ENCODE results near the gene ATG12. TPM values are rescaled to one million over a fixed set of nuclear protein-coding genes. Genes with fewer than 3 reads are reported as not detected.
A peak's percentile ranks its signal among the peaks of the same experiment; 100 is the strongest.
"Not testable (repeated sequence)": the region's sequence is repeated elsewhere in the genome, so short reads cannot be mapped to it uniquely, and the experiment has no call there.

The ATG12 gene
- polyA plus RNA-seq, 1 donor = 48.4 TPM

- DNase-seq = peak; percentile 76
Observed at GRCh38 chr5:115842089-115842935, 947 bp upstream of the ATG12 start.

- DNase-seq = no peak
Observed at GRCh38 chr5:115840873-115841272, 492 bp downstream of the ATG12 start.

GRCh38 chr5:115838885-115839518 lies 2.4 kb downstream of the ATG12 start:
- peak; percentile 48 for DNase-seq

- DNase-seq = no peak
Observed at GRCh38 chr5:115835481-115835880, 5.9 kb downstream of the ATG12 start.

- no peak for DNase-seq
Observed at GRCh38 chr5:115831163-115831768, 10.1 kb downstream of the ATG12 start.

- no peak for DNase-seq
Observed at GRCh38 chr5:115829913-115830312, 11.5 kb downstream of the ATG12 start.

DNA sequence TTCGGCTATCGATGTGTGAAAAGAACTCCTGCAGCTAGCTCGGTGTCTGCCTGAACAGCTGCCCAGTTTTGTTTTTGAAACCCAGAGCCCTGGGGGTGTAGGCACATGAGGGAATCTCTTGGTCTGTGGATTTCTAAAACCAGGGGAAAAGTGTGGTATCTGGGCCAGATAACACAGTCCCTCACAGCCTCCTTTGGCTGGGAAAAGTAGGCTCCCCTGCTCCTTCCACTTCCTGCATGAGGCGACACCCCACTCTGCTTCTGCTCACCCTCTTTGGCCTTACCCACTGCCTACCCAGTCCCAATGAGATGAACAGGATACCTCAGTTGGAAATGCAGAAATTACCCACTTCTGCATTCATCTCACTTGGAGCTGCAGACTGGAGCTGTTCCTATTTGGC lies 15.4 kb downstream of the ATG12 start:
- no peak for DNase-seq

DNA sequence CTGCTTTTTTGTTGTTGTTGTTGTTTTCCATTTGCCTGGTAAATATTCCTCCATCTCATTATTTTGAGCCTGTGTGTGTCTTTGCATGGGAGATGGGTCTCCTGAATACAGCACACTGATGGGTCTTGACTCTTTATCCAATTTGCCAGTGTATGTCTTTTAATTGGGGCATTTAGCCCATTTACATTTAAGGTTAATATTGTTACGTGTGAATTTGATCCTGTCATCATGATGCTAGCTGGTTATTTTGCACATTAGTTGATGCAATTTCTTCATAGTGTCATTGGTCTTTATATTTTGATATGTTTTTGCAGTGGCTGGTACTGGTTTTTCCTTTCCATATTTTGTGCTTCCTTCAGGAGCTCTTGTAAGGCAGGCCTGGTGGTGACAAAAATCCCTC lies 16.4 kb downstream of the ATG12 start:
- not testable (repeated sequence) for DNase-seq

GRCh38 chr5:115820846-115821245 lies 20.5 kb downstream of the ATG12 start:
- DNase-seq = no peak

GRCh38 chr5:115818821-115819220 lies 22.5 kb downstream of the ATG12 start:
- DNase-seq = no peak

DNA sequence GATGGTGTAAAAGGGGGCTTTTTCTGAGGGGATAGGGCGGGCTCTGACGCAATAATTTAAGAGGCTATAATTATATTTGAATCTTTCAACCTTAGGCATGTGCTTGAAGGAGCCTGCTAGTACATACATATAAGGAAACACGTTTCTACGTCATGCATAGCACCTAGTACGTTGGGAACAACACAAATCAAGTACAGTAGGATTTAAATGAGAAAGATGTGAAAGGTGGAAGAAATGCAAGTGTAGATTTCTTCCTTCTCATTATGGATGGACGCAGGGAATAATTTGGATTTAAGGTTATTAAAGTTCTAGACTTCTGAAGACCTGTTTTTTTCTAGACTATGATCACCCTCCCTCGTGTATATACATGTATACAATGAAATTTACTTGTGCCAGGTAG lies 24.0 kb downstream of the ATG12 start:
- no peak for DNase-seq

DNA sequence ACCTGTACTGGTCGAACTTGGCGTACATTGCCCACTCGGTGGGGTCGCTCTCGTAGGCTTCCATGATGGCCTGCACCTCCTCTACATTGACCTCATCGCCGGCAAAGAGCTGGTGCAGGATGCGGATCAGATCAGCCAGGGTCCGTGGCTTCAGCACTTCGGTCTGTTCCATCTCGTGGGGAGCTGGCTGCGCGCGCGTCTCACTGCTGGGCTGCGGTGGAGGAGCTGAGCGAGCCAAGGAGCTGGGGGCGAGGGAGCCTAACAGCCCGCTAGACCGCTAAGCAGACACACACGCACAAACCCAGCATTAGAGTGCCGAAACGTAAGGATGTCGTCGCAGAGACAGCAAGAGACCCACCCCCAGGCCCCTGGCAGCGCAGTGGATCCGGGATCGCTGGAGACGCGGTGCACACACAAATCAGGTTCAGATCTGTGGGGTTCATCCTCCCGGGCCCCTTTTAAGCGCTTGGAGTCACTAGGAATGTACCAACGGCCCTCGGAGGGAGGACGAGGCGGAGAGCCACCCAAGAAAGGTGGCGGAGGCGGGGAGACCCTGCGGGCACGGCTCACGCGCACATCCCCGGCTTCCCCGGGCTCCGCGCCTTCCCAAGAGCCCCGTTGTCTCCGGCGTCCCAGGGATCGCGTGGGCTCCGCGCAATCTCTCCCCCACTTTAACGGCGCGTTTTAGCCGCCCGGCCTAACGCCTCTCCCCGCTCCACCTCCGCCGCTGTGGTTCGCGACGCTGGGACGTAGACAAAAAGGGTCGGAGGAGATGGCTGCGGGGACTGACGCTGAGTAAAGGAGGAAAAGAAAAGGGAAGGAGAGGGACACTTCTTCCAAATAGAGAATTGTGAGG lies 24.9 kb downstream of the ATG12 start, which contains the start of gene CDO1:
CDO1 (minus strand) TSS at position 434 of the 856 bp plus-strand sequence; CDS start at position 172, 262 bp downstream.
- peak; percentile 88 for DNase-seq

- peak; percentile 41 for DNase-seq
Observed at GRCh38 chr5:115815693-115816225, 25.6 kb downstream of the ATG12 start.

GRCh38 chr5:115815006-115815692 lies 26.2 kb downstream of the ATG12 start:
- DNase-seq = no peak

- DNase-seq = no peak
Observed at GRCh38 chr5:115813719-115814118, 27.6 kb downstream of the ATG12 start.

DNA sequence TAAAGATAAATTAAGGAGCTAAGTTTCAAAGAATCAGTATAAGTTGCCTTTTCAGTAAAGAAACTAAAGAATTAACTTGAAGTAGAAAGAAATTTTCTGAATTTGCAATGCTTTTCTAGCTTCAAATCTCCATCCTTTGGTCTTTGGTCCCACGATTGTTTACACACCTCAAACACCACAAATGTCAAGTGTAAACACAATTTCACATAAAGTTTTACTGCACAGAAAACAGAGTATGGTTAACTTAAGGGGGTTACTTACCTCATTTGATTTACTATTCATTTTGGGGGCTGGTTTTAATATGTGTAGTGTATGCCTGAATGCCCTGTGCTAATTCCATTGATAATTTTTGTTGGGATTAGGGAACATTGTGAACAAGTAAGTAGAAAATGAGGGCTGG lies 29.0 kb downstream of the ATG12 start:
- DNase-seq = no peak

- no peak for DNase-seq
Observed at GRCh38 chr5:115811406-115811805, 30.0 kb downstream of the ATG12 start.

DNA sequence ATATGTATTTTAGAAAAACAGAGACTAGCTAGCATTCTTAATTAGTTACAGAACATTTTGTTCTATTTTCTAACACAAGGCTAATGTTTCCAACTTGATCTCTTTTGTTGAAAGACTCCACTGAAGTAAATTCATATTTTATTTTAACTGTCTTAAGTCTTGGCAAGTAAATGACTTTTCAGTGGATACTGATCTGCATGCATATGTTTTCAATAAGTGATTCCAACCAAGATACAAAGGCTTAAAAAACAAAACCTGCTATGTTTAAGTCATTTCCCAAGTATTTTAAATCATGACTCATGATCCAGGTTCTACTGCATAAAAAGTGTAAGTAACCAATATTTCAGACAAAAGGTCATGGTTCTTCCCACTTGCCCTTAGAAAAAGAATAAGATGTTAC lies 30.6 kb downstream of the ATG12 start:
- DNase-seq = no peak

- DNase-seq = no peak
Observed at GRCh38 chr5:115809946-115810345, 31.4 kb downstream of the ATG12 start.

GRCh38 chr5:115808066-115808465 lies 33.3 kb downstream of the ATG12 start:
- DNase-seq = not testable (repeated sequence)

DNA sequence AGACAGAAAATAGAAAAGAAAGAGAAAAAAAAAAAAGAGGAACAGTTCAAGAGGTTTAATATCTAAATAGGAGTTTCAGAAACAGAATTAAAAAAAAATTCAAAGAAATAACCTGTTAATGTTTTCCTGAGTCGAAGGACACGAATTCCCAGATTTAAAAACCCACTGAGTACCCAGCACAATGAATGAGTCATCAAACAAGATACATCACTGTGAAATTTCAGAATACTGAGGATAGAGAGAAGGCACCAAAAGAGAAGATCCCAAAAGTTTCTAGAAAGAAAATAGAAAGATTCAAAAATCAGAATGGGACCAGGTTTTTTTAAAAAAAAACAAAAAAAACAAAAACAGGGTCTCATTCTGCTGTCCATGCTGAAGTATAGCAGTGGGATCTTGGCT lies 33.7 kb downstream of the ATG12 start:
- DNase-seq = no peak
